Measurements from ENCODE around the gene DLAT. TPM values are rescaled to one million over a fixed set of nuclear protein-coding genes. Genes with fewer than 3 reads are reported as not detected.
A peak's percentile ranks its signal among the peaks of the same experiment; 100 is the strongest.

Gene DLAT
- total and polyA plus RNA-seq, 10 donors = 8.1 to 22.9 (median 18.4) TPM

- no peak for DNase-seq
- Histone ChIP-seq H3K4me1 (no peaks in the 10 kb centered on the region), H3K27me3 (replicated peaks in 1 of 7) (no peaks in the 10 kb centered on the region), H3K36me3 (peaks cover 0 to 60% (median 40%) of the 10 kb centered on the region in 6 donors), H3K9me3 (no peaks in the 10 kb centered on the region), H3K4me3 (no peak overlapping the region), H3K27ac (no peak overlapping the region)
- TF ChIP-seq POLR2AphosphoS5 (IDR thresholded peaks at IDR 0.05) = no peak
- no peak for TF ChIP-seq CTCF (IDR thresholded peaks at IDR 0.05 in 8 of 11, conservative IDR thresholded peaks at IDR 0.05 in 3 of 11)
- no peak for TF ChIP-seq POLR2A (IDR thresholded peaks at IDR 0.05)
- 86 to 96% (median 91%) methylated on average over 1 of the region's 1 CpG for WGBS, 5 donors
- intact Hi-C loops (cut with DNase I; ENCODE audit: low total_unique reads) = no loop called here
These were observed 37.7 kb downstream of the DLAT start for GRCh38 chr11:112062923-112063322.

GRCh38 chr11:112073941-112074811 is 49.0 kb downstream of the DLAT start, which contains the start of the genes NKAPD1 and PIH1D2:
NKAPD1 (plus strand) TSS chr11:112074299; CDS start chr11:112075575, 1,276 bp downstream.
PIH1D2 (minus strand) TSS chr11:112074017; CDS start chr11:112073174, 843 bp downstream.
- WGBS, 5 donors = 0 to 1% (median 0%) methylated on average over 29 to 43 of the region's 43 CpGs
- Histone ChIP-seq H3K9me3 (no peaks in the 10 kb centered on the region), H3K4me1 (peaks cover 13 to 41% (median 27%) of the 10 kb centered on the region in 6 donors), H3K27me3 (replicated peaks in 1 of 7) (no peaks in the 10 kb centered on the region), H3K27ac (peak within 1 kb of the TSS; percentile 79 to 93 (median 88)), H3K4me3 (peak within 1 kb of the TSS; percentile 79 to 94 (median 90)), H3K36me3 (peaks cover 0 to 38% (median 32%) of the 10 kb centered on the region in 6 donors)
- intact Hi-C loops (cut with DNase I; ENCODE audit: low total_unique reads) = no loop called here
- peak; percentile 91 for DNase-seq
- TF ChIP-seq CTCF (IDR thresholded peaks at IDR 0.05 in 8 of 11, conservative IDR thresholded peaks at IDR 0.05 in 3 of 11) (peak in 5 of 11 experiments; percentile 10 to 25 (median 17)), POLR2A (IDR thresholded peaks at IDR 0.05) (peak in 1 of 3 donors; percentile 33), POLR2AphosphoS5 (IDR thresholded peaks at IDR 0.05) (peak; percentile 65 to 85 (median 80))

GRCh38 chr11:112082729-112083128 is 57.5 kb downstream of the DLAT start:
- Histone ChIP-seq H3K27ac (no peak overlapping the region), H3K9me3 (no peaks in the 10 kb centered on the region), H3K36me3 (peaks cover 0 to 76% (median 73%) of the 10 kb centered on the region in 6 donors), H3K27me3 (replicated peaks in 1 of 7) (no peaks in the 10 kb centered on the region), H3K4me1 (peaks cover 10 to 27% (median 19%) of the 10 kb centered on the region in 6 donors), H3K4me3 (no peak overlapping the region)
- DNase-seq = no peak
- WGBS, 5 donors = 61 to 80% (median 69%) methylated on average over 4 of the region's 4 CpGs
- intact Hi-C loops (cut with DNase I; ENCODE audit: low total_unique reads) = no loop called here
- TF ChIP-seq POLR2A (IDR thresholded peaks at IDR 0.05) (no peak), CTCF (IDR thresholded peaks at IDR 0.05 in 8 of 11, conservative IDR thresholded peaks at IDR 0.05 in 3 of 11) (no peak), POLR2AphosphoS5 (IDR thresholded peaks at IDR 0.05) (no peak)
